ENCODE results near the gene SGO2. TPM values are rescaled to one million over a fixed set of nuclear protein-coding genes. Genes with fewer than 3 reads are reported as not detected.

The SGO2 gene
- total and polyA plus RNA-seq, 2 donors (not counting 1 experiment from before 2014, with no cell fraction given): 0.89 to 5.3 TPM

DNA sequence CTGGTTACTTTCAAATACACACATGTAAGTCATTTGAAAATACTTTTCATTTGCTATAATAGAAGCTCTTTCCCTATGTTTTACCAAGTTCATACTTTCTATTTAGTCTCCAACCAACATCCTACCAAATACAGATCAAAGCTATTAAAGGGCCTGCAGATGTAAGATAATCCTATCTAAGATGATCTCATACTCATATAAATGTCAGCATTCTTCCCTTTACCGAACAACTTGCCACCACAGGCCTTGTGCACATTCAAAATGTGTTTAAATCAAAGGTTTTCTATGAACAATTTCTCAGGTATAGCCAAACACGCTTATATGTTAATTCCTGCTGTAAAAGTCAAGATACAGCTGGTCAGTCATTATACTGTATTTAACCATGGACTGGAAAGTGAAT lies 39.5 kb upstream of the SGO2 start:
- intact Hi-C loops (cut with micrococcal nuclease): no loop called here
- H3K27me3 Mint-ChIP-seq: peaks cover 8% of the 10 kb centered on the region

DNA sequence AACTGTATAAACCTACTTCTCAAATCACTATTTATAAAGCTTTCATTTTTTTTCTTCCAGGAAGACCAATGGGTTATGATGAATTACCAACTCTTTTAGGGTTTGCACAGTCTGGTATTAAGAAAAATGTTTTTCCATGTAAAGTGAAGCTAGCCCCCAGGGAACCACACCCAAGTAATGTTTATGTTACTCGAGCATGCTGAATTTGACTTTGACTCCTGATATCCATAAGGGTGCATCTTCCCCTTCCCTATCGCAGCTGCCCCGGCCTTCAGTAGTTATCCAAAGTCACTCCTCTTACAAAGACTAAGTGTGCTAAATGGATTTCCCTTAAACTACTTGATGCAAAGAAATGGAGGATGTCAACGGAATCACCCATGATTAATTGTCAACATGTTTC lies 37.8 kb upstream of the SGO2 start:
- intact Hi-C loops (cut with micrococcal nuclease): no loop called here
- Histone ChIP-seq H3K27ac (ENCODE audit: low read length in 2 of 2) (no peak overlapping the region), H3K27me3 (replicated peaks in 1 of 4; ENCODE audit: control extremely low read depth in 1 of 4, control insufficient read depth in 3 of 4, insufficient read depth in 4 of 4, low read length in 3 of 4) (no peaks in the 10 kb centered on the region), H3K36me3 (replicated peaks in 1 of 2; ENCODE audit: control extremely low read depth in 1 of 2, control insufficient read depth in 1 of 2, extremely low read depth in 1 of 2, insufficient read depth in 2 of 2, low read length in 1 of 2) (peaks cover 16 to 36% of the 10 kb centered on the region in 2 experiments), H3K9ac (ENCODE audit: low read length) (no peak overlapping the region), H3K79me2 (ENCODE audit: control insufficient read depth, insufficient read depth, low read length) (no peaks in the 10 kb centered on the region), H3K4me3 (ENCODE audit: control extremely low read depth in 1 of 5, extremely low read depth in 1 of 5, insufficient read depth in 1 of 5, low read depth in 2 of 5, low read length in 4 of 5) (no peak overlapping the region), H2AFZ (ENCODE audit: insufficient read depth, low read depth, low read length, poor library complexity, severe bottlenecking) (no peak overlapping the region), H3K4me1 (ENCODE audit: control insufficient read depth in 2 of 2, insufficient read depth in 2 of 2, low read length in 2 of 2) (no peaks in the 10 kb centered on the region), H3K4me2 (replicated peaks; ENCODE audit: low read depth, low read length, poor library complexity, severe bottlenecking) (no peak overlapping the region), H3K9me3 (ENCODE audit: control extremely low read depth in 1 of 3, control insufficient read depth in 2 of 3, insufficient read depth in 1 of 3, low read length in 2 of 3) (no peaks in the 10 kb centered on the region), H4K20me1 (ENCODE audit: control insufficient read depth, insufficient read depth, low read length, poor library complexity, severe bottlenecking) (no peaks in the 10 kb centered on the region)
- POLR2A ChIA-PET: no interaction called here
- H3K4me3 Mint-ChIP-seq: no peak overlapping the region
- WGBS (ENCODE audit: insufficient coverage): 80% methylated on average over 1 of the region's 4 CpGs
- TF ChIP-seq, protein P1, sequence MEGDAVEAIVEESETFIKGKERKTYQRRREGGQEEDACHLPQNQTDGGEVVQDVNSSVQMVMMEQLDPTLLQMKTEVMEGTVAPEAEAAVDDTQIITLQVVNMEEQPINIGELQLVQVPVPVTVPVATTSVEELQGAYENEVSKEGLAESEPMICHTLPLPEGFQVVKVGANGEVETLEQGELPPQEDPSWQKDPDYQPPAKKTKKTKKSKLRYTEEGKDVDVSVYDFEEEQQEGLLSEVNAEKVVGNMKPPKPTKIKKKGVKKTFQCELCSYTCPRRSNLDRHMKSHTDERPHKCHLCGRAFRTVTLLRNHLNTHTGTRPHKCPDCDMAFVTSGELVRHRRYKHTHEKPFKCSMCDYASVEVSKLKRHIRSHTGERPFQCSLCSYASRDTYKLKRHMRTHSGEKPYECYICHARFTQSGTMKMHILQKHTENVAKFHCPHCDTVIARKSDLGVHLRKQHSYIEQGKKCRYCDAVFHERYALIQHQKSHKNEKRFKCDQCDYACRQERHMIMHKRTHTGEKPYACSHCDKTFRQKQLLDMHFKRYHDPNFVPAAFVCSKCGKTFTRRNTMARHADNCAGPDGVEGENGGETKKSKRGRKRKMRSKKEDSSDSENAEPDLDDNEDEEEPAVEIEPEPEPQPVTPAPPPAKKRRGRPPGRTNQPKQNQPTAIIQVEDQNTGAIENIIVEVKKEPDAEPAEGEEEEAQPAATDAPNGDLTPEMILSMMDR (IDR thresholded peaks at IDR 0.05): no peak
- TF ChIP-seq EZH2 (IDR thresholded peaks at IDR 0.05; ENCODE audit: borderline replicate concordance, insufficient read depth, low read depth, low read length, poor library complexity, severe bottlenecking): no peak
- H3K27me3 Mint-ChIP-seq: peaks cover 5% of the 10 kb centered on the region
- CTCF ChIA-PET: interaction anchor here (0.6 kb wide), 1 partner anchor 1785 kb away, joined by 3 read pairs; no protein-coding TSS in a partner anchor
- ATAC-seq (ENCODE audit: low read depth): no peak
- no peaks in the 10 kb centered on the region for H3K9me3 Mint-ChIP-seq (ENCODE audit: insufficient read depth)
- DNase-seq: no peak
- no peak overlapping the region for H3K27ac Mint-ChIP-seq
- H3K4me1 Mint-ChIP-seq: no peaks in the 10 kb centered on the region

More for the DNA sequence above, 39.5 kb upstream of the SGO2 start:
- H3K9me3 Mint-ChIP-seq (ENCODE audit: insufficient read depth): no peaks in the 10 kb centered on the region
- no peaks in the 10 kb centered on the region for H3K4me1 ChIP-seq (ENCODE audit: control insufficient read depth in 2 of 2, insufficient read depth in 2 of 2, low read length in 2 of 2)
- no peaks in the 10 kb centered on the region for H3K79me2 ChIP-seq (ENCODE audit: control insufficient read depth, insufficient read depth, low read length)
- no peaks in the 10 kb centered on the region for H3K9me3 ChIP-seq (ENCODE audit: control extremely low read depth in 1 of 3, control insufficient read depth in 2 of 3, insufficient read depth in 1 of 3, low read length in 2 of 3)
- H3K4me2 ChIP-seq (replicated peaks; ENCODE audit: low read depth, low read length, poor library complexity, severe bottlenecking): no peak overlapping the region
- no peak overlapping the region for H3K27ac Mint-ChIP-seq
- H2AFZ ChIP-seq (ENCODE audit: insufficient read depth, low read depth, low read length, poor library complexity, severe bottlenecking): no peak overlapping the region
- H3K4me3 ChIP-seq (ENCODE audit: control extremely low read depth in 1 of 5, extremely low read depth in 1 of 5, insufficient read depth in 1 of 5, low read depth in 2 of 5, low read length in 4 of 5): no peak overlapping the region
- no peak overlapping the region for H3K9ac ChIP-seq (ENCODE audit: low read length)
- TF ChIP-seq, protein P1 (IDR thresholded peaks at IDR 0.05): no peak
- TF ChIP-seq EZH2 (IDR thresholded peaks at IDR 0.05; ENCODE audit: borderline replicate concordance, insufficient read depth, low read depth, low read length, poor library complexity, severe bottlenecking): no peak
- peaks cover 11 to 20% of the 10 kb centered on the region in 2 experiments for H3K36me3 ChIP-seq (replicated peaks in 1 of 2; ENCODE audit: control extremely low read depth in 1 of 2, control insufficient read depth in 1 of 2, extremely low read depth in 1 of 2, insufficient read depth in 2 of 2, low read length in 1 of 2)
- POLR2A ChIA-PET: no interaction called here
- DNase-seq (no peak), ATAC-seq (ENCODE audit: low read depth) (no peak)
- no peak overlapping the region for H3K4me3 Mint-ChIP-seq
- CTCF ChIA-PET: interaction anchor here (1.1 to 1.3 kb wide), 2 partner anchors 10 to 15 kb away, joined by 4 read pairs; no protein-coding TSS in a partner anchor
- WGBS (ENCODE audit: insufficient coverage): no CpG with 5 or more reads among the region's 2 CpGs
- no peaks in the 10 kb centered on the region for H3K4me1 Mint-ChIP-seq
- H4K20me1 ChIP-seq (ENCODE audit: control insufficient read depth, insufficient read depth, low read length, poor library complexity, severe bottlenecking): no peaks in the 10 kb centered on the region
- H3K27me3 ChIP-seq (replicated peaks in 1 of 4; ENCODE audit: control extremely low read depth in 1 of 4, control insufficient read depth in 3 of 4, insufficient read depth in 4 of 4, low read length in 3 of 4): no peaks in the 10 kb centered on the region
- H3K27ac ChIP-seq (ENCODE audit: low read length in 2 of 2): no peak overlapping the region
